GM10248 (cell line): ENCODE data around the gene MALRD1.

ENCODE experiments used
- CTCF ChIA-PET: fragments of 300-600 bp; sonication (Branson Sonifier 250); formaldehyde crosslinking; extraction: SDS; loops from one replicate; lab custom pipeline; 2021; ENCODE audit warnings: antibody characterized with exemption; lab: Yijun Ruan, JAX
- POLR2A ChIA-PET: fragments of 350-650 bp; sonication (Branson Sonifier 250); formaldehyde crosslinking; extraction: SDS; loops from one replicate; lab custom pipeline; 2020; ENCODE audit warnings: antibody characterized with exemption; lab: Yijun Ruan, JAX
- DNase-seq: peaks from one replicate; pipeline ENCODE4 v3.0.0; 2012; ENCODE audit errors: extremely low spot score
- CTCF ChIP-seq: IDR thresholded peaks from 2 replicates; pipeline ENCODE4 v1.5.1; 2012; ENCODE audit warnings: mild to moderate bottlenecking, low read depth; ENCODE audit errors: extremely low read depth, missing control alignments, control extremely low read depth

Gene MALRD1

GRCh38 chr10:19048489-19048888 lies at the start of gene MALRD1:
TSS of gene MALRD1 (plus strand) at chr10:19048801. CDS start at chr10:19048939, 138 bp downstream.
- TF ChIP-seq CTCF: no peak
- POLR2A ChIA-PET: no interaction called here
- CTCF ChIA-PET: interaction anchor here (0.6 kb wide), 1 partner anchor 9 kb away, joined by 3 read pairs; no protein-coding TSS in a partner anchor
- no peak for DNase-seq

GRCh38 chr10:19003341-19003740 lies 45.3 kb upstream of the MALRD1 start:
- no peak for DNase-seq
- ChIA-PET POLR2A (no interaction called here), CTCF (no interaction called here)
- TF ChIP-seq CTCF: no peak

GRCh38 chr10:19012111-19012510 lies 36.5 kb upstream of the MALRD1 start:
- TF ChIP-seq CTCF: no peak
- CTCF ChIA-PET: no interaction called here
- POLR2A ChIA-PET: no interaction called here
- no peak for DNase-seq

DNA sequence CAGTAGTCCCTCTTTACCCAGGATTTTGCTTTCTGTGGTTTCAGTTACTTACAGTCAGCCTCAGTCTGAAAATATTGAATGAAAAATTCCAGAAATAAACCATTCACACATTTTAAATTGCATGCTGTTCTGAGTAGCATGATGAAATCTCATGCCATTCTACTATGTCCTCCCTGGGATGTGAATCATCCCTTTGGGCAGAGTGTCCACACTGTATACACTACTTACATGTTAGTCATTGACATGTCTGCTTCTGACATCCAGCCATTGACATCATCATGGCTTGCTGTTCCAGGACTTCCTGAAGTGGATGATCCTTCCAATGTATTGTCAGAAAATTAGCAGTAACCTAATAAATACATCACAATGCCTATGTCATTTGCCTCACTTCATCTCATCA lies 34.6 kb upstream of the MALRD1 start:
- no peak for DNase-seq
- POLR2A ChIA-PET: no interaction called here
- CTCF ChIA-PET: no interaction called here
- TF ChIP-seq CTCF: no peak

DNA sequence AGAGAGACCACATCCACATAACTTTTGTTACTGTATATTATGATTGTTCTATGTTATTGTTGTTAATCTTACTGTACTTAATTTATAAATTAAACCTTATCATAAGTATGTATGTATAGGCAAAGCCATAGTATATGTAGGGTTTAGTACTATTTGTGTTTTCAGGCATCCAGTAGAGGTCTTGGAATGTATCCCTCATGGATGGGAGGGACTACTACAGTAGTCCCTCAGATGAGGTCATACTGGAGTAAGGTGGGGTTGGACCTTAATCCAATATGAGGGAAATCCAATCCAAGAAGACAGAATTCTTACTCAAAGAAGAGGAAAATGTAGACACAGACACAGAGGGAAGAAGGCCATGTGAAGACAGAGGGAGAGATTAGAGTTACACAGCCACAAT lies 34.1 kb upstream of the MALRD1 start:
- POLR2A ChIA-PET: no interaction called here
- no peak for TF ChIP-seq CTCF
- no peak for DNase-seq
- CTCF ChIA-PET: no interaction called here

GRCh38 chr10:19017116-19017890 lies 31.3 kb upstream of the MALRD1 start:
- CTCF ChIA-PET: interaction anchor here (0.9 kb wide), 2 partner anchors 10 to 24 kb away, joined by 3 read pairs; no protein-coding TSS in a partner anchor
- no peak for TF ChIP-seq CTCF
- POLR2A ChIA-PET: no interaction called here
- DNase-seq: no peak

GRCh38 chr10:19021162-19021561 lies 27.4 kb upstream of the MALRD1 start:
- DNase-seq: no peak
- POLR2A ChIA-PET: no interaction called here
- CTCF ChIA-PET: interaction anchor here (0.6 to 1.9 kb wide), 4 partner anchors 11 to 61 kb away, joined by 3 to 5 read pairs (median 3); no protein-coding TSS in a partner anchor
- TF ChIP-seq CTCF: no peak
